Thyroid gland (tissue), 4 donors: ENCODE measurements around the gene CASP9.

ENCODE experiments used
- CTCF ChIP-seq, 6 experiments: fragments of 200-600 bp in 3 of 6; fragments of 450-650 bp in 3 of 6; sonication (generic) in 3 of 6; IDR thresholded peaks; one replicate each; pipeline ENCODE4 v1.5.1; 2016 to 2019; ENCODE audit warnings: antibody characterized with exemption in 6 of 6, mild to moderate bottlenecking in 2 of 6, inconsistent platforms in 1 of 6, moderate library complexity in 1 of 6
- POLR2A ChIP-seq, 2 donors: fragments of 450-650 bp; IDR thresholded peaks; one replicate each; pipeline ENCODE4 v1.6.1; 2017; ENCODE audit warnings: antibody characterized with exemption in 2 of 2, mild to moderate bottlenecking in 2 of 2, moderate library complexity in 1 of 2

DNA sequence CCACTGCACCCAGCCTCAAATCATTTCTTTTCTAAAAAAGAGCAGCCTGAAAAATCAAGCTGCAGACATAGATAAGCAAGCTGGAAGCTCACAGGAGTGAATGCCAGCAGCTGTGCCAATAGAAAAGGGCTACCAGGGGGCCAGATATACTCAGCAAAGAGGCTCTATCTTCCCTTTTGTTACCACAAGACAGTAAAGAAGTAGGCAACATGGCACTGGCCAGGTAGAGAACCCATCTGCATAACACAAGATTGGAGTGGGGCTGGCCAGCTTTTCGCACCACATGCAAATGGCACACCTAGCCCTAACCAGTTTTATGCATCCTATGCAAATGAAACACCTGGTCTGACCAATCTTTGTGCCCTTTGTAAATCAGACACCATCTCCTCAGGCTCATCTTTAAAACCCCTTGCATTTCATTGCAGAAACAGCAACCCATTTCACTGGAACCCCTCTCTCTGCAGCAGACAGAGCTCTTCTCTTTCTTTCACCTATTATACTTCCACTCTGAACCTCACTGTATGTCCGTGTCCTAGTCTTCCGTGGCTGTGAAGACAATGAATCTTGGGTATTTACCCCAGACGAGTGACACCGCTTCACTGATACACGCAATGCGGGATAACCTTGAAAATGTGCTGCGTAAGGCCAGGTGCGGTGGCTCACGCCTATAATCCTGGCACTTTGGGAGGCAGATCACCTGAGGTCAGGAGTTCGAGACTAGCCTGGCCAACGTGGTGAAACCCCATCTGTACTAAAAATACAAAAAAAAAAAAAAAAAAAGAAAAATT, 15.1 kb downstream of the CASP9 start:
- TF ChIP-seq CTCF (IDR thresholded peaks at IDR 0.05) (no peak), POLR2A (IDR thresholded peaks at IDR 0.05) (no peak)
